NCI-H446 (cell line): Measurements from ENCODE around the gene DPH7.
A peak's percentile ranks its signal among the peaks of the same experiment; 100 is the strongest.
"Not testable (repeated sequence)": the region's sequence is repeated elsewhere in the genome, so short reads cannot be mapped to it uniquely, and the experiment has no call there.

Experiments
- DNase-seq, 2 experiments: peaks; one replicate each; lab custom pipeline; 2025; lab: John Stamatoyannopoulos, UW

DPH7 gene

GRCh38 chr9:137606005-137606621, 27.4 kb upstream of the DPH7 start:
- no peak for DNase-seq

- DNase-seq, result peak; percentile 64 to 90
Observed at GRCh38 chr9:137605121-137606004, 26.6 kb upstream of the DPH7 start, which contains the start of gene ARRDC1. Gene ARRDC1 (plus strand): TSS chr9:137605686. CDS start chr9:137605718, 32 bp downstream.

GRCh38 chr9:137604345-137605086, 25.8 kb upstream of the DPH7 start:
- no peak for DNase-seq

GRCh38 chr9:137603879-137604278, 25.2 kb upstream of the DPH7 start:
- no peak for DNase-seq

GRCh38 chr9:137602661-137603060, 23.9 kb upstream of the DPH7 start:
- DNase-seq, result no peak

GRCh38 chr9:137598943-137599342, 20.2 kb upstream of the DPH7 start:
- DNase-seq, result no peak

- DNase-seq, result not testable (repeated sequence)
Observed at GRCh38 chr9:137596577-137596976, 17.9 kb upstream of the DPH7 start.

- no peak for DNase-seq
Observed at GRCh38 chr9:137593176-137593575, 14.5 kb upstream of the DPH7 start.

GRCh38 chr9:137592767-137593166, 14.0 kb upstream of the DPH7 start:
- no peak for DNase-seq

GRCh38 chr9:137590469-137591383, 12.0 kb upstream of the DPH7 start, which contains the start of gene ZMYND19:
Gene ZMYND19 (minus strand): TSS chr9:137590512. CDS start chr9:137590263, 249 bp downstream.
- peak; percentile 39 to 85 for DNase-seq

GRCh38 chr9:137590123-137590468, 11.4 kb upstream of the DPH7 start:
- DNase-seq, result no peak

GRCh38 chr9:137589441-137590122, 10.9 kb upstream of the DPH7 start:
- DNase-seq, result no peak

GRCh38 chr9:137588891-137589290, 10.2 kb upstream of the DPH7 start:
- no peak for DNase-seq

GRCh38 chr9:137588311-137588710, 9.6 kb upstream of the DPH7 start:
- no peak for DNase-seq

- DNase-seq, result no peak
Observed at GRCh38 chr9:137586854-137587253, 8.1 kb upstream of the DPH7 start.

GRCh38 chr9:137583957-137584356, 5.2 kb upstream of the DPH7 start:
- no peak for DNase-seq

GRCh38 chr9:137583347-137583746, 4.6 kb upstream of the DPH7 start:
- no peak for DNase-seq

- no peak for DNase-seq
Observed at GRCh38 chr9:137582286-137582860, 3.6 kb upstream of the DPH7 start.

GRCh38 chr9:137581361-137582285, 2.9 kb upstream of the DPH7 start:
- DNase-seq, result no peak

GRCh38 chr9:137580954-137581322, 2.2 kb upstream of the DPH7 start:
- DNase-seq, result no peak
